GM12891 (cell line): Measurements from ENCODE around the gene CENPB.

Experiments used
- POLR2A ChIP-seq: IDR thresholded peaks from 2 replicates; pipeline ENCODE4 v1.6.1; 2011; ENCODE audit warnings: low read depth, low read length, control low read depth
- POLR2AphosphoS5 ChIP-seq: IDR thresholded peaks from 2 replicates; pipeline ENCODE4 v1.6.1; 2011; ENCODE audit warnings: low read depth, low read length, control low read depth
- TAF1 ChIP-seq: IDR thresholded peaks from 2 replicates; pipeline ENCODE4 v1.6.1; 2011; ENCODE audit warnings: low read depth, low read length, control low read depth

DNA sequence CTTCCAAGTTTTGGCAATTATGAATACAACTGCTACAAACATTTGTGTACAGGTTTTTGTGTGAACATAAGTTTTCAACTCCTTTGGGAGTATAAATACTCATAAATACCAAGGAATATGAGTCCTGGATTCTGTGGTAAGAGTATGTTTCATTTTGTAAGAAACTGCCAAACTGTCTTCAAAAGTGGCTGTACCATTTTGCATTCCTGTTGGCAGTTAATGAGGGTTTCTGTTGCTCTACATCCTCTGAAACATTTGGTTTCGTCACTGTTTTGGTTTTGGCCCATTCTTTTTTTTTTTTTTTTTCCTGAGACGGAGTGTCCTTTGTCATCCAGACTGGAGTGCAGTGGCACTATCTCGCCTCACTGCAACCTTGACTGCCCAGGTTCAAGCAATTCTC is 42.3 kb upstream of the CENPB start:
- no peak for TF ChIP-seq POLR2A
- TF ChIP-seq POLR2AphosphoS5: no peak
- no peak for TF ChIP-seq TAF1
